Coronary artery (tissue), 2 donors: ENCODE measurements around the gene PBX1.

ENCODE experiments used
- DNase-seq: peaks from one replicate; pipeline ENCODE4 v3.0.0-alpha.2; 2017; ENCODE audit warnings: low spot score
- H3K27ac ChIP-seq, 2 donors: fragments of 200-600 bp; sonication (generic); one replicate each; pipeline ENCODE4 v1.5.1; 2016 to 2019
- H3K4me3 ChIP-seq: fragments of 200-600 bp; sonication (generic); 2 replicates; pipeline ENCODE4 v1.5.1; 2016; ENCODE audit warnings: mild to moderate bottlenecking, moderate library complexity
- TF ChIP-seq, protein P1 (sequence below): fragments of 200-600 bp; sonication (generic); IDR thresholded peaks from one replicate; pipeline ENCODE4 v1.5.1; 2019; ENCODE audit warnings: antibody characterized with exemption

Gene PBX1

DNA sequence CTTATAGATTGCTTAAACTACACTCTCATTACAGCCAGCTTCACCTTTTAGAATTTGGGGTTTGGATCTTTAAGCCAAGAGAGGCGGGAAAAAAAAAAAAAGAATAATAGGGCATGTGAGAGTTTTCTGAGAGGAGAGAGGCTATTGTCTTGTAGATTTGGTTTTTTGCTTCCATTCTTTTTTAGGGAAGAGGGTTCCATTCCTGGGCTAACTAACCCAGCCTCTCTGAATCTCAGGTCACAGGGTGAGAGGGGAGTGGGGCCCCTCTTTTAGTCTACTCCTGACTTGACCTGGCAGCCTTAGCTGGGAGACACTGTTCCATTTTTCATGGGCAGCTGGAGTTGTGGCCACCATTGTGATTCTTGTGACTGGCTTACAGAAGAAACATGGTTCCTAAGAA lies 24.2 kb downstream of the PBX1 start:
- Histone ChIP-seq H3K27ac (no peak overlapping the region), H3K4me3 (no peak overlapping the region)
- no peak for DNase-seq
- TF ChIP-seq, protein P1, sequence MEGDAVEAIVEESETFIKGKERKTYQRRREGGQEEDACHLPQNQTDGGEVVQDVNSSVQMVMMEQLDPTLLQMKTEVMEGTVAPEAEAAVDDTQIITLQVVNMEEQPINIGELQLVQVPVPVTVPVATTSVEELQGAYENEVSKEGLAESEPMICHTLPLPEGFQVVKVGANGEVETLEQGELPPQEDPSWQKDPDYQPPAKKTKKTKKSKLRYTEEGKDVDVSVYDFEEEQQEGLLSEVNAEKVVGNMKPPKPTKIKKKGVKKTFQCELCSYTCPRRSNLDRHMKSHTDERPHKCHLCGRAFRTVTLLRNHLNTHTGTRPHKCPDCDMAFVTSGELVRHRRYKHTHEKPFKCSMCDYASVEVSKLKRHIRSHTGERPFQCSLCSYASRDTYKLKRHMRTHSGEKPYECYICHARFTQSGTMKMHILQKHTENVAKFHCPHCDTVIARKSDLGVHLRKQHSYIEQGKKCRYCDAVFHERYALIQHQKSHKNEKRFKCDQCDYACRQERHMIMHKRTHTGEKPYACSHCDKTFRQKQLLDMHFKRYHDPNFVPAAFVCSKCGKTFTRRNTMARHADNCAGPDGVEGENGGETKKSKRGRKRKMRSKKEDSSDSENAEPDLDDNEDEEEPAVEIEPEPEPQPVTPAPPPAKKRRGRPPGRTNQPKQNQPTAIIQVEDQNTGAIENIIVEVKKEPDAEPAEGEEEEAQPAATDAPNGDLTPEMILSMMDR = no peak

- TF ChIP-seq, protein P1 = no peak
- no peak for DNase-seq
These were observed 25.0 kb downstream of the PBX1 start for GRCh38 chr1:164583835-164584539.

DNA sequence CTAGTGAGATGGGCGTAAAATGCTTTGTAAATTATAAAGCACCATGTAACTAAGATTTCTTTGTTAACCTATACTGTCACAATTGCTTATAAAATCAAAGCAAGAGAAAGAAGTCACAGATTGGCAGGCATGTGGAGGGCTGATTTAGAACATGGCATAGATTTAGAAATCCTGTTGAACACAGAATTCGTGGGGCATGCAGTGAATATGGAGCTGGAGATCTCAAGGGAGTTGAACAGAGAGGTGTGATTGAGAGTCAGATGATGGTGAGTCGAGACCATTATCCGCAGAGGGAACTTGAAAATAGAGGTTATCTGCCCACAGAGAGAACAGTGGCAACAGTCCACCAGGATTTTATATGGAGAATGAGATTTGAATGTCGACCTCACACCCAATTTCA lies 27.6 kb downstream of the PBX1 start:
- no peak overlapping the region for H3K4me3 ChIP-seq
- TF ChIP-seq, protein P1 = no peak
- H3K27ac ChIP-seq = peak overlapping the region in 1 of 2 donors; percentile 70
- DNase-seq = no peak

More at GRCh38 chr1:164583835-164584539, 25.0 kb downstream of the PBX1 start:
- Histone ChIP-seq H3K4me3 (no peak overlapping the region), H3K27ac (no peak overlapping the region)

GRCh38 chr1:164587617-164588501 lies 28.9 kb downstream of the PBX1 start:
- Histone ChIP-seq H3K4me3 (no peak overlapping the region), H3K27ac (peak overlapping the region; percentile 57 to 70)
- TF ChIP-seq, protein P1 = no peak
- no peak for DNase-seq

DNA sequence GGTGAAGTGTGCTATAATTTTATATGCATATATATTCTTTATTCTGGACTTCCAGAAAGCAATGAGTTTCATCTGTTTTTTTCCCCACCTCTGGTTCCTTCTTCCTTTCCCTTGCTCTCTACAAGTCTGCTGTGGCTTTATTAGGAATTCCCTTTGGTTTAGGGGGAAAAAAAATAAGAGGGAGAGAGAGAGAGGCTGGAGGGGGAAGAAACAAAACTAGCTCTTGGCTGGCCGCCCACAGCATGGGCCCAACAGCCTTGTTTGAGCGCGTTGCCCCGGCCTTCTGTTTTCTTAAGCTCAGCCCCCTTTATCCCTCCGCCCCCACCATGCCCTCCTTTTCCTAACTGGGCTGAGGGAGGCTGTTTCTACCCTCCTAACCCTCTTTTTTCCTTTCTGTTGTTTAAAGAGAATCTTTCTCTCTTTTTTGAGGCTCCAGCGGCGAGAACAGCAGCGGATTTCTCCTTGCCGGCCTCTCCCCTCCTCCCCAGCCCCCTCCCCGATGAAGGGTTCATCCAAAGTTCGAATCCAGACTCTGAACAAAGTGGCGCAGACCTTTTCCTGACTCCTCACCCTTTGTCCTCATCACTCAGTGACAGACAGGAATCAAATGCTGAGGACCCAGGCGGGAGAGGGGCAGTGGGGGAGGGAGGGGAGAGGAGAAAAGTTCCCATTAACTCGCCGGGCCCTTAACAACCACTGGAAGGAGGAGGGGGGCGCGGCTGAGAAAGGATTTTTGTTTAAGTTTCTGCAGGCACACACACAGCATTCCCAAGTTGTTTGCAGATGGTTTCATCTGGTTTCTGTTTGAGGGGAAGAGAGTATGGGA lies 29.7 kb downstream of the PBX1 start:
- H3K4me3 ChIP-seq = peak overlapping the region; percentile 63
- peak; percentile 84 for DNase-seq
- H3K27ac ChIP-seq = peak overlapping the region; percentile 70 to 83
- TF ChIP-seq, protein P1 = no peak

- peak overlapping the region; percentile 63 for H3K4me3 ChIP-seq
- TF ChIP-seq, protein P1 = no peak
- peak overlapping the region; percentile 70 to 83 for H3K27ac ChIP-seq
These were observed 30.4 kb downstream of the PBX1 start for GRCh38 chr1:164589408-164589807.

More at GRCh38 chr1:164589408-164589807, 30.4 kb downstream of the PBX1 start:
- DNase-seq = no peak
